ENCODE measurements around the gene DOCK11. TPM values are rescaled to one million over a fixed set of nuclear protein-coding genes. Genes with fewer than 3 reads are reported as not detected.

The DOCK11 gene
- polyA plus RNA-seq, 1 experiment: 26.4 TPM

DNA sequence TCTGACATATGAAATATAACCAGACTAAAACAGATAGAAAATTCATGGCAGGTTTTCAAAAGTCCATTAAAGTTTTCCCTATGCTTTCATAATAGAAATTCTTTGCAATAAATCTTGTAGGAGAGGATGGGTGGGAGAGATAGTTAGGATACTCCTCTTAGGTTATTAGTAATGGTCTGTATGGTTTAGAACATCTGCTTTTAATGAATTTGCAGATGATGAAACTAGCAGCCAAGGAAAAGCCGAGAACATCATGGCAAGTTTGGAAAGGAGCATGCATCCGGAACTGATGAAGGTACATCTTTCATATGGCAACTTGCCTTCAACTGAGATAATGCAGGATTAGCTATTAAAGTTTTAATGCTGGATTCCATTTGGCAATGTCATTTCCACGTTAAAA, 70.7 kb downstream of the DOCK11 start:
- Histone ChIP-seq H3K27me3 (ENCODE audit: control insufficient read depth, insufficient read depth, low read length) (no peaks in the 10 kb centered on the region), H3K4me3 (ENCODE audit: low read depth, low read length) (no peak overlapping the region), H3K9me3 (ENCODE audit: control insufficient read depth, insufficient read depth, low read length) (no peaks in the 10 kb centered on the region), H3K27ac (ENCODE audit: low read depth, low read length) (no peak overlapping the region)
- DNase-seq (ENCODE audit: low read depth, low spot score): no peak
- TF ChIP-seq, protein P1, sequence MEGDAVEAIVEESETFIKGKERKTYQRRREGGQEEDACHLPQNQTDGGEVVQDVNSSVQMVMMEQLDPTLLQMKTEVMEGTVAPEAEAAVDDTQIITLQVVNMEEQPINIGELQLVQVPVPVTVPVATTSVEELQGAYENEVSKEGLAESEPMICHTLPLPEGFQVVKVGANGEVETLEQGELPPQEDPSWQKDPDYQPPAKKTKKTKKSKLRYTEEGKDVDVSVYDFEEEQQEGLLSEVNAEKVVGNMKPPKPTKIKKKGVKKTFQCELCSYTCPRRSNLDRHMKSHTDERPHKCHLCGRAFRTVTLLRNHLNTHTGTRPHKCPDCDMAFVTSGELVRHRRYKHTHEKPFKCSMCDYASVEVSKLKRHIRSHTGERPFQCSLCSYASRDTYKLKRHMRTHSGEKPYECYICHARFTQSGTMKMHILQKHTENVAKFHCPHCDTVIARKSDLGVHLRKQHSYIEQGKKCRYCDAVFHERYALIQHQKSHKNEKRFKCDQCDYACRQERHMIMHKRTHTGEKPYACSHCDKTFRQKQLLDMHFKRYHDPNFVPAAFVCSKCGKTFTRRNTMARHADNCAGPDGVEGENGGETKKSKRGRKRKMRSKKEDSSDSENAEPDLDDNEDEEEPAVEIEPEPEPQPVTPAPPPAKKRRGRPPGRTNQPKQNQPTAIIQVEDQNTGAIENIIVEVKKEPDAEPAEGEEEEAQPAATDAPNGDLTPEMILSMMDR (IDR thresholded peaks at IDR 0.05; ENCODE audit: low read depth, low read length): no peak
- POLR2A ChIA-PET: no interaction called here
- CTCF ChIA-PET: no interaction called here

DNA sequence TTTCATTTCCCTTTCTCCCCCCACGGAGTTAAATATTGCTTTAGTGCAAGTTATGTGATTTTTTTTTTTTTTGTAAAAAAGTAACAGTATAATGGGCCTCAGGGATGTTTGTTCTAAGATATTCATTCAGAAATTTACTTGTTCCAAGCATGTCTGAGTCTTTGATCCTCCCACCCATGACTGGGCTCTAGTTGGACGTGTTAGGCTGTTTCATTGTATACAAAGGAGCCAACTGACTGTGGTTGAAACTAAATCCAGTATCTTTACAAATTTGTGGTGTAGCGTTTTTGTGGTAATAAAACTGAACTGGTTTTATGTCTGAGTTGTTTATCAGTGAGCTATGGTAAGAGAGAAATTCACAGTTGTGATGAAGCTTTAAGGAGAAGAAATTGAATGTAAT, 74.1 kb downstream of the DOCK11 start:
- Histone ChIP-seq H3K27ac (ENCODE audit: low read depth, low read length) (no peak overlapping the region), H3K27me3 (ENCODE audit: control insufficient read depth, insufficient read depth, low read length) (no peaks in the 10 kb centered on the region), H3K9me3 (ENCODE audit: control insufficient read depth, insufficient read depth, low read length) (no peaks in the 10 kb centered on the region), H3K4me3 (ENCODE audit: low read depth, low read length) (no peak overlapping the region)
- ChIA-PET CTCF (interaction anchor here (1.4 kb wide), 1 partner anchor 111 kb away, joined by 4 read pairs; no protein-coding TSS in a partner anchor), POLR2A (no interaction called here)
- TF ChIP-seq, protein P1 (IDR thresholded peaks at IDR 0.05; ENCODE audit: low read depth, low read length): no peak
- DNase-seq (ENCODE audit: low read depth, low spot score): no peak

DNA sequence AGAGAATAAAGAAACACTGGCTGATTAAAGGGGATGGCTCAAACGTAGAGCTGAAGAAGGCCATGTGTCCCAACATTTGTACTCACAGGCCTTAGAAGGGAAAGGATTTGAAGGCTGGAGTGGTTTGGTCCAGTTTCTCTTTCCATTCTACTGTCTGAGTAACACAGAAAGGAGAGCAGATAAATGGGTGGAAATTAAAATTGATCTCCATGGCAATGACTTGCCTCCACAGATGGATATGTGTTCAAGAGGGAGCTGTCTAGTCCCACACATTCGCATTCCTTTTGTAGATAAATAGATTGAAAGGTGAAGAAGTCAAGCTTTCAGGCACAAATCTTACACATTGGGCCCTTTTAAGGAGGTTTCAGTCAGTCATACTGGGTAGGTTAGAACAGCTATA, 74.6 kb downstream of the DOCK11 start:
- DNase-seq (ENCODE audit: low read depth, low spot score): no peak
- Histone ChIP-seq H3K9me3 (ENCODE audit: control insufficient read depth, insufficient read depth, low read length) (no peaks in the 10 kb centered on the region), H3K27me3 (ENCODE audit: control insufficient read depth, insufficient read depth, low read length) (no peaks in the 10 kb centered on the region), H3K27ac (ENCODE audit: low read depth, low read length) (no peak overlapping the region), H3K4me3 (ENCODE audit: low read depth, low read length) (no peak overlapping the region)
- ChIA-PET POLR2A (no interaction called here), CTCF (interaction anchor here (1.1 to 1.4 kb wide), 2 partner anchors 32 to 111 kb away, joined by 3 to 4 read pairs; no protein-coding TSS in a partner anchor)
- TF ChIP-seq, protein P1 (IDR thresholded peaks at IDR 0.05; ENCODE audit: low read depth, low read length): no peak

DNA sequence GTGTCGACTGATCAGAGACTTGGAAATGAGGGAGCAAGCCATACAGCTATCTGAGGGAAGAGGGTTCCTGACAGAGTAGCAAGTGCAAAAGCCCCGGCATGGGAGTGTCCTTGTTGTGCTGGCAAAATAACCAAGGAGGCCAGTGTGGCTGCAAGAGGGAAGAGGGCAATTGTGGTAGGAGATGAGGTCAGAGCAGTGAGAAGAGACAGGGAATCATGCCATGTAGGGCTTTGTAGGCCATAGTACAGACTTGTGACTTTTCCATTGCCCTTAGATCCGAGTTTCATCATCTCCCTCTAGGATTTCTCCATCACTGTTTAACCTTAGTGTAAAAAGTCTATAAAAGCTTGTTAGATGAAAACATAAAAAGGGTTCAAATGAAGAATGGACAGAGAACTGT, 76.2 kb downstream of the DOCK11 start:
- Histone ChIP-seq H3K27me3 (ENCODE audit: control insufficient read depth, insufficient read depth, low read length) (no peaks in the 10 kb centered on the region), H3K27ac (ENCODE audit: low read depth, low read length) (no peak overlapping the region), H3K9me3 (ENCODE audit: control insufficient read depth, insufficient read depth, low read length) (no peaks in the 10 kb centered on the region), H3K4me3 (ENCODE audit: low read depth, low read length) (no peak overlapping the region)
- TF ChIP-seq, protein P1 (IDR thresholded peaks at IDR 0.05; ENCODE audit: low read depth, low read length): no peak
- CTCF ChIA-PET: interaction anchor here (1.4 kb wide), 1 partner anchor 31 kb away, joined by 3 read pairs; no protein-coding TSS in a partner anchor
- DNase-seq (ENCODE audit: low read depth, low spot score): no peak
- POLR2A ChIA-PET: no interaction called here

DNA sequence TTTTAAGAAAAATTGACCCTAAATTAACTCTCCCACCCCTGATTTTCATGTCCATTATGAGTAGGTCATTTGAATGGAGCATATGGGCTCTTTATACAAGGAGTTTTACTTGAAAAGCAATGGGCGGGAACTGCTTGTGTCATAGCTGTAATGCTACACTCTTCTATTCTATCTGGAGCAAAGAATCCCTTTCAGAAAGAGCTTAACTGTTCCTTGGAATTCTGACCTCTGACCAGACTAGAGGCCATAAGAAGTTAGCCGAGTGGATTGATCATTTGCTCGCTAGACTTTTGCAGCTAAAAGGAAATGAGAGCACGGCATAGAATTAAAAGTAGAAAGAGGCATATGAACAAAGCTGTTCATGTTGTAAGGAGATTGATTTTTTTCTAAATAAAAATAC, 79.1 kb downstream of the DOCK11 start:
- TF ChIP-seq, protein P1 (IDR thresholded peaks at IDR 0.05; ENCODE audit: low read depth, low read length): no peak
- Histone ChIP-seq H3K9me3 (ENCODE audit: control insufficient read depth, insufficient read depth, low read length) (no peaks in the 10 kb centered on the region), H3K4me3 (ENCODE audit: low read depth, low read length) (no peak overlapping the region), H3K27ac (ENCODE audit: low read depth, low read length) (no peak overlapping the region), H3K27me3 (ENCODE audit: control insufficient read depth, insufficient read depth, low read length) (no peaks in the 10 kb centered on the region)
- CTCF ChIA-PET: interaction anchor here (0.6 to 2.2 kb wide), 2 partner anchors 27 to 237 kb away, joined by 3 to 11 read pairs; no protein-coding TSS in a partner anchor
- POLR2A ChIA-PET: no interaction called here
- no peak for DNase-seq (ENCODE audit: low read depth, low spot score)

Measured in AG04450 (cell line).